NCI-H2107 (cell line): ENCODE data around the gene CLDN11.

ENCODE experiments used
- DNase-seq: peaks from one replicate; lab custom pipeline; 2025; lab: John Stamatoyannopoulos, UW

The CLDN11 gene

GRCh38 chr3:170426240-170426797, 7.7 kb downstream of the CLDN11 start:
- peak; percentile 64 for DNase-seq

DNA sequence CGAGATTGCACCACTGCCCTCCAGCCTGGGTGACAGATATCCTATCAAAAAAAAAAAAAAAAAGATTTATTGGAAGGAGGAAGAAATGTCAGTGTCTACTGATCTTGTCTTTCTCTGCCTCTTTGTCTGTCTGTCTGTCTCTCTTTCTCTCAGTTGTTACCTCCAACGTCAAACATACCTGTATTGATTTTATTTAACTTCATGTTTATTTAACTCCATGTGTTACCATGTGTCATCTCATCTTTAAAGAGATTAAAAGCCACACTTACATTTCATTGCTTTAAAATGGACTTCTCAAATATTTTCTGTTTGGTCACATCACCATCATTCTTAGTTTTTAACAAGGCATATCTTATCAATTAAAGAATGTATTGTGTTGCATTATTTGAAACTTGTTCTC, 9.4 kb downstream of the CLDN11 start:
- DNase-seq = no peak

DNA sequence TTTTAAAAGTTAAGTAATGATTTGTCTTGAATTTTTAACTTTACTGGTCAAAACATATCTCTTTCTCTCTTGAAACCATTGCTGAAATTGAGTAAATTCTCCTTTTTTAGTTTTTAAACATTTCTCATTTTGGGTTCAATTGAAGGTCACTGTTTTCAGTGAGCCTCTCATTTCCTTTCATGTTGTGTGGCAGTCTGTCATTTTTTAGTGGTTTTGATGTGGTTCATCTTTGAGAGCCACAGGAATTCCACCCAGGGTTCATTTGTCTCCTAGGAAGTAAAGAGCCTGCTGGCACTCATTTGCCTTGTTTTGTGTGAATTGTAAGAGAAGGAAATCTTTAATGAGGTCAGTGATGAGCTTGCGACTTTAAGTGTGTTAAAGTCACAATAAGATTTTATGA, 10.4 kb downstream of the CLDN11 start:
- no peak for DNase-seq

DNA sequence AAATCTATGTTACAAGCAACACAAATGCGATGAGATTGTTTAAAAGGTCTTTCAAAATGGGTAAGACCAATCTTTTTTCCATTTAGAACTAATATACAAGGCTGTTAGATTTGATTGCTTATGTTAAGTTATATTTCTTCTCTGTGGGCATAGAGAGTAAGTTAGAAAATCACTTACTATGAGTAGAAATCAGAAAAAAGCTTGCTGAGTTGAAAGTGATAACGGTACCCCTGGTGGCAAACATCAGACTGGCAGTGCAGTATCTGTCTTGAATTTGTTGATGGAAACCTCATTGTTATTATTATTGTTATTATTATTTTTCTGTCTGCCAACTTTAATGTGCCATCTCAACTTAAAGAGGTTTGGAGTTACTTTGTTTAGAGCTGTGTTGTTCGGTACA, 12.4 kb downstream of the CLDN11 start:
- DNase-seq = no peak

DNA sequence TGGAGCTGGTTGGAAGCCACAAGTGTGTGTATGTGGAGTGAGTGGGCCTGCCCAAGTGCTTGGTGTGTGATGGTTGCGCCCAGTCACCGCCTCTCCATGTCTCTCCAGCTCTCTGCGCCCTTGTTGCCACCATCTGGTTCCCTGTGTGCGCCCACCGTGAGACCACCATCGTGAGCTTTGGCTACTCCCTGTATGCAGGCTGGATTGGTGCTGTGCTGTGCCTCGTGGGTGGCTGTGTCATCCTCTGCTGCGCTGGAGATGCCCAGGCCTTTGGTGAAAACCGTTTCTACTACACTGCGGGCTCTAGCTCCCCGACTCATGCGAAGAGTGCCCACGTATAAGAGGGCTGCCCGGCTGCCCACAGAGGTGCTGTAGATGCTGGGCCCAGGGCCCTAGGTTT, 13.7 kb downstream of the CLDN11 start:
- DNase-seq = no peak

GRCh38 chr3:170436697-170437096, 18.0 kb downstream of the CLDN11 start:
- DNase-seq = no peak

- DNase-seq = no peak
These were observed 18.5 kb downstream of the CLDN11 start for GRCh38 chr3:170437176-170437575.

DNA sequence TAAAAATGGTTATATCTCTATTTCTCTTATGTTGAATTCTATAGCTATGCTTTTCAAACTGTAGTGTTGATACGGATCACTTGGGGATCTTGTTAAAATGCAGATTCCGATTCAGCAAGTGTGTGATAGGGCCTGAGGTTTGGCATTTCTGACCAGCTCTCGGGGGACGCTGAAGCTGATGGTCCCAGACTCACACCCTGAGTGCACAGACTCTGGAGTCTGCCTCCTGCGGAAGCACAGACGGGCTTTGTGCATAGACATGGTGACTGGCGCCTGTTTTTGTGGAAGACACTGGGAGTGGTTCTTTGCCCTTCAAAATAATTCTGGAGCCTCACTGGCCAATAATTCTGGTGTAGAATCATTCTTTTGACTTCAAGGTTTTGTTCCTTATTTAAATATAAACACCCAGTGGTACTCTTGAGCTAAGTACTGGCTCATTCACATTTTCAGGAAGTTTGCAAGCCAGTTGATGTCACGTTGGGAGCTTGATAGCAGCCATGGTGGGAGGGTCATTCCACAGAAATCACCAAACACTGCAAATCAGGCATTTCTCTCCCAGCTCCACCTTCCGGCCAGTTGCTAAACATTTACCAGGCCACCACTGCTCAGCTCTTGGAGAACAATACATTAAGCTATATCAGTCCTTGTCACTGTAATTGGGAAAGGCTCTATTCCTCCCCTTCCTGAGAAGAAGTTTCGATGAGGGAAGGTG, 19.2 kb downstream of the CLDN11 start:
- no peak for DNase-seq

DNA sequence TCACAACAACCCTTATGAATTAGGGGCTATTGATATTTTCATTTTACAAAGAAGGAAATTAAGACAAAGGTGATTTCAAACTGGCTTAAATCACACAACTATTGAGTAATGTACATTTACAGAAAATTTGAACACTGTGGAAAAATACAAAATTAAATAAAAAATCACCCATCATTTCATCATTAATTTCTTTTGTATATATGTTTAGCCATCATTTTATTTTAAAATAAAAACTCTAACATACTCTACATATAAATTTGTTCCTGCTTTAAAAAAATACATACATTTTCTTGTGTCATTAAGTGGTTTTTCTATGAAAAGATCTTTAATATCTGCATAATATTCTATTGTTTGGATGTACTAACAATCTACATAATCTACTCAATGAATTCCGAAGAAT, 20.2 kb downstream of the CLDN11 start:
- DNase-seq = no peak

DNA sequence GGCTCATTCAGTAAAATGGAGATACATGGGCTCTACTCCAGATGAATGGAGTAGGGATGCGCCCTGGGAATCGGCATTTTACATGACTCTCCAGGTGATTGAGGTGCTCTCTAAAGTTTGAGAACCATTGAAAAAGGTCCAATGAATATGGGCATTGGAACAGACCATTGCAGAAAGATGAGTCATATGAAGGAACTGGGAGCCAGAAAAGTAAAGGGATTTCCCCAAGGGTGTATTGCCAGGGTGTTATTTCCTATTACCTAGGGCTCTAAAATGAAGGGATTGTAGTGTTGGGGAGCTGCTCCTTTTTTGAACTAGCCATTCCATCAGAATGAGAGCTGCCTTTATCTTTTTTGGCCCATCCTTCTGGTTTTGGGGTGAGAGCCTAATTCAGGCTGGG, 21.7 kb downstream of the CLDN11 start:
- no peak for DNase-seq

GRCh38 chr3:170441412-170441811, 22.7 kb downstream of the CLDN11 start:
- no peak for DNase-seq

GRCh38 chr3:170442947-170443346, 24.3 kb downstream of the CLDN11 start:
- no peak for DNase-seq

GRCh38 chr3:170443457-170443856, 24.8 kb downstream of the CLDN11 start:
- DNase-seq = no peak

GRCh38 chr3:170448584-170448983, 29.9 kb downstream of the CLDN11 start:
- no peak for DNase-seq

- DNase-seq = no peak
These were observed 31.4 kb downstream of the CLDN11 start for GRCh38 chr3:170450039-170450438.

- no peak for DNase-seq
These were observed 35.8 kb downstream of the CLDN11 start for GRCh38 chr3:170454509-170454908.

DNA sequence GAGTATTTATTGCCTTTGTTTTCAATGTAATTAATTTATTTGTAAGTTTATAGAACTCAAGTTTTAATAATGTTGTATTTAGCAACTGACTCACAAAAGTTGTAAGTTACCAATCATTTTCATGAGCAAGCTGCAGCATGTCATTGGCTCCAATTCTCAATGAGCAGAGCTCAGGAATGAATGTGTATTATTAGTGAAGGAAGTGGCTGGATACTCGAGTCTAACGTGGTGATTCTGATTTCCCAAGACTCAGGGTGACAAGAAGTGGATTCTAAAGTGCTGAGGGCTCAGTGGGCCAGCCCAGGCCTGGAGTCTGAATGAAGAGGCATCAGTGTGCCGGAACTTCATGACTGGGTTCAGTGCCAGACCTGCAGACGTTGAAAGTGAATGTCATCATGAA, 39.6 kb downstream of the CLDN11 start:
- no peak for DNase-seq

DNA sequence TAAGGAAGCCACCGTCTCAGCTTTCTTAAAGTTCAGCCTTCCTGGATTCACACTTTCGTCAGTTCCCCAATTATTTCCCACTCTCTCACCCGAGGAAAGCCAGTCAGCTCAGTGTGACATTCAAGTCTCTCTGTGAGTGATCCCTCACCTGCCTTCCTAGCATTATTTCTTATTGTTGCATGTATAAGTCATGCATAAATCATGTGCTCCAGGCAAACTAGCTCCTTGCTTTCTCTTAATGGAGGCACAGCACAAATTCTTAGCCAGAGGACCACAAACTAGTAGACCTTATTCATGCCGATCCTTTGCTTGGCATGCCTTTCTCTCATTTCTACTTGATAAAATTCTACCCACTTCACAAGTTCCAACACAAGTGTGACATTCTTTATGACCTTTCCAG, 44.3 kb downstream of the CLDN11 start:
- DNase-seq = no peak

DNA sequence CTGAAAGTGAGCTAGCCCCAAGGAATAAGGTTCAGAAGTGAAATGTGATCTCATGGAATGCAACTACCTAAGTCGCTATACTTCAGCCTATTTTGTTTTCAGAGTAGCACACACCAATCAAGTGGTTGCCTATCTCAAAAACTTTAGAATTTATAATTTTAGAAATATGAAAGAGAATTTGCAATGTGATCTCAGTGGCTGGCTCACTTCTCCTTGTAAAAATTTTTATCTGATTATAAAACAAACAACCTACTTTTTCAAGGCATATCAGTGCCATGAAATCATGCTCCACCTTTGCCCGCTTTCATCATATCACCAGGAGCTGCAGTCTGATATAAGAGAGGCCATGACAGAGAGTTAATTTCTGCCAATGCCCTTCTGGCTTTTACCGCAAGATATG, 47.3 kb downstream of the CLDN11 start:
- DNase-seq = no peak

- DNase-seq = no peak
These were observed 48.3 kb downstream of the CLDN11 start for GRCh38 chr3:170467007-170467406.

- DNase-seq = peak; percentile 30
These were observed 49.0 kb downstream of the CLDN11 start for GRCh38 chr3:170467571-170468147.

GRCh38 chr3:170469151-170470062, 50.7 kb downstream of the CLDN11 start:
- DNase-seq = peak; percentile 60
